ENCODE results near the gene USP15. TPM values are rescaled to one million over a fixed set of nuclear protein-coding genes. Genes with fewer than 3 reads are reported as not detected.

USP15 gene
- total and polyA plus RNA-seq, 12 donors, result 26.7 to 76.0 (median 61.9) TPM

DNA sequence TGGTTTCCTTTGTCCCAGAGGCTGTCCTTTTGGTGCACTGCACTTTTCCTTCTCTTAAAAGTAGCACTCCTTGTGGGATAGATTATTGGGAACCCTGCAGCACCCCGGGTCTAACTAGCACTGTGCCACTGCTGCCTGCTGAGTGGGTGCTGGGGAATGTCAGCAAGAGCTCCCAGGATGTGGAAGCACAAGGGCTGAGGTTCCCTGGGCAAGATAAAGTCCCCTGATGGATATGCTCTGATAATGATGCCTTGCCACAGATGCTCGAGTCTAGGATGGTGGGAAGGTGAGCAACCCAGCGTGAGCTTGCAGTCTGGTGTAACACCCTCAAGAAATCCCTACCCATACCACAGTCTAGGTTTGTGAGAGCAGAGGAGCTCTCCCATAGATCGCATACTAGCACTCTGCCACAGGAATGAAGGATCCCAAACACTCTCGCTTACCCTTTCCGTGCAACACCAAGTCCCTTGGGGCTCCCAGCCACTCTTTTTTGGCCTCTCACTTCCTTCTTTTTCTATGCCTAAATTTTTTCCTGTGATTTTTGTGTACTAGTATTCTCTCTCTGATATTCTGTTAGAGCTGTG is 32.6 kb downstream of the USP15 start:
- peaks cover 0 to 51% (median 17%) of the 10 kb centered on the region in 11 donors for H3K9me3 ChIP-seq
- TF ChIP-seq, protein P1, sequence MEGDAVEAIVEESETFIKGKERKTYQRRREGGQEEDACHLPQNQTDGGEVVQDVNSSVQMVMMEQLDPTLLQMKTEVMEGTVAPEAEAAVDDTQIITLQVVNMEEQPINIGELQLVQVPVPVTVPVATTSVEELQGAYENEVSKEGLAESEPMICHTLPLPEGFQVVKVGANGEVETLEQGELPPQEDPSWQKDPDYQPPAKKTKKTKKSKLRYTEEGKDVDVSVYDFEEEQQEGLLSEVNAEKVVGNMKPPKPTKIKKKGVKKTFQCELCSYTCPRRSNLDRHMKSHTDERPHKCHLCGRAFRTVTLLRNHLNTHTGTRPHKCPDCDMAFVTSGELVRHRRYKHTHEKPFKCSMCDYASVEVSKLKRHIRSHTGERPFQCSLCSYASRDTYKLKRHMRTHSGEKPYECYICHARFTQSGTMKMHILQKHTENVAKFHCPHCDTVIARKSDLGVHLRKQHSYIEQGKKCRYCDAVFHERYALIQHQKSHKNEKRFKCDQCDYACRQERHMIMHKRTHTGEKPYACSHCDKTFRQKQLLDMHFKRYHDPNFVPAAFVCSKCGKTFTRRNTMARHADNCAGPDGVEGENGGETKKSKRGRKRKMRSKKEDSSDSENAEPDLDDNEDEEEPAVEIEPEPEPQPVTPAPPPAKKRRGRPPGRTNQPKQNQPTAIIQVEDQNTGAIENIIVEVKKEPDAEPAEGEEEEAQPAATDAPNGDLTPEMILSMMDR (IDR thresholded peaks at IDR 0.05), result no peak
- H3K36me3 ChIP-seq, result peaks cover 0 to 42% (median 7%) of the 10 kb centered on the region in 9 donors
- H3K27me3 ChIP-seq, result no peaks in the 10 kb centered on the region
- intact Hi-C loops (cut with DNase I), result no loop called here
- H3K4me1 ChIP-seq, result peaks cover 0 to 61% (median 7%) of the 10 kb centered on the region in 9 donors
- no peak overlapping the region for H3K4me3 ChIP-seq
- DNase-seq, result no peak
- ATAC-seq, result peak in 6 of 8 donors; percentile 33 to 48 (median 44)
- 65 to 71% methylated on average over 6 of the region's 6 CpGs for WGBS, 2 donors
- no peak overlapping the region for H3K27ac ChIP-seq

DNA sequence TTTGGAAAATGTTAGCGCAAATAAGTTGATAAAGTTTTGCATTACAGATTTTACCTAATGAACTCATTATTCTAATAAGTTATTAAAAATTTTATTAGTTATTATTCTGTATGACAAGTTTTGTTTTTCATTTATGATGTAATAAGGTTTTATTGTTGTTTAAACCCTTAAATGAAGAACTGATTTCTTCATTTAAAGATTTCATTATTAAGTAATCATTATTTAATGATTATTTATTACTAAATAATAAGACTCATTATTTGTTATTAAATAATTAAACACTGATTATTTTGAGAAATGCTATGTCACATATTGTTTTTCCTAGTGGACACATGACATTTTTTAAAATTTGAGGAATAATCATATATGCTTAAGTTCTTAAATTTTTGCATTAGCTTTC is 34.2 kb downstream of the USP15 start:
- no peak for DNase-seq
- 98 to 99% methylated on average over 1 of the region's 1 CpG for WGBS, 2 donors

DNA sequence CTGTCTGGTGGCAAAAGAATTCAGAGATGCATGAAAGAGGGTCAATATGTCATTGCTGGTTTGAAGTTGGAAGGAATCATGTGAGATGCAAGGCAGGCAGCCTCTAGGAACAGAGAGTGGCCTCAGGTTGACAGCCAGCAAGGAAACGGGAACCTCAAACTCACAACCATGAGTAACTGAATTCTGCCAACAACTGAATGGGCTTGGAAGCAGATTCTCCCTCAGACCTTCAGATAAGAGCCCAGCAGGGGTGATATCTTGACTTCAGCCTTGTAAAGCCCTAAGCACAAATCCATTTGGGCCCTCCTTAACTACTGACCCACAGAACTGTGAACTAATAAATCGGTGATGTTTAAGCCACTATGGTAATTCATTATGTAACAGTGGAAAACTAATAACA is 35.8 kb downstream of the USP15 start:
- Histone ChIP-seq H3K27ac (no peak overlapping the region), H3K27me3 (no peaks in the 10 kb centered on the region), H3K4me3 (no peak overlapping the region), H3K36me3 (peaks cover 0 to 49% (median 7%) of the 10 kb centered on the region in 9 donors), H3K4me1 (peaks cover 0 to 54% (median 15%) of the 10 kb centered on the region in 9 donors), H3K9me3 (peaks cover 0 to 30% (median 4%) of the 10 kb centered on the region in 11 donors)
- TF ChIP-seq, protein P1 (IDR thresholded peaks at IDR 0.05), result no peak
- intact Hi-C loops (cut with DNase I), result no loop called here
- ATAC-seq (no peak), DNase-seq (no peak)
- WGBS, 2 donors, result 80 to 87% methylated on average over 2 of the region's 2 CpGs

More for the DNA sequence above, 34.2 kb downstream of the USP15 start:
- intact Hi-C loops (cut with DNase I), result no loop called here
- no peak overlapping the region for H3K4me3 ChIP-seq
- H3K4me1 ChIP-seq, result peaks cover 0 to 48% (median 6%) of the 10 kb centered on the region in 9 donors
- peaks cover 0 to 45% (median 17%) of the 10 kb centered on the region in 11 donors for H3K9me3 ChIP-seq
- no peak overlapping the region for H3K27ac ChIP-seq
- TF ChIP-seq, protein P1 (IDR thresholded peaks at IDR 0.05), result no peak
- no peaks in the 10 kb centered on the region for H3K27me3 ChIP-seq
- peaks cover 0 to 49% (median 7%) of the 10 kb centered on the region in 9 donors for H3K36me3 ChIP-seq
- ATAC-seq, result no peak

DNA sequence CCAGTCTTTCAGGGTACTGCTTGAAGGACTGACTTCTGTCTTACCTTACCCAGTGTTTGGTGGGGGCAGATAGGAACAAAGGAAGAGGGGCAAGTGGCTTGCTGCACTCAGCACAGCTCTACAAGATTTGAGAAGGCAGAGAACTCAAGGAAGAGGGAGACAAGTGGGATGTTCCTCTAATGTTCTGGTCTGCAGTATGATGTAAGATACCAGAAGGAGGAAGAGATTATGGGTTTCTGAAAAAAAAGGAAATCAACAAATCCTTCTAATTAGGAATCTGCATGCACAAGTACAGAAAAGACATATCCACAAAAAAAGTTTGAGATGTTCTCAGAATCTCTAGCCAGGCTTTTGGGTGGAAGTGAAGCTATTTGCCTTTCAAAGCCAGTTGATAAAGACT is 37.1 kb downstream of the USP15 start:
- TF ChIP-seq, protein P1 (IDR thresholded peaks at IDR 0.05), result no peak
- no peaks in the 10 kb centered on the region for H3K27me3 ChIP-seq
- H3K9me3 ChIP-seq, result peaks cover 0 to 18% (median 0%) of the 10 kb centered on the region in 11 donors
- H3K36me3 ChIP-seq, result peaks cover 0 to 49% (median 7%) of the 10 kb centered on the region in 9 donors
- H3K4me1 ChIP-seq, result peaks cover 0 to 50% (median 16%) of the 10 kb centered on the region in 9 donors
- intact Hi-C loops (cut with DNase I), result no loop called here
- ATAC-seq (peak in 1 of 8 donors; percentile 23), DNase-seq (no peak)
- no peak overlapping the region for H3K27ac ChIP-seq
- H3K4me3 ChIP-seq, result no peak overlapping the region
